ENCODE measurements around the gene IL17A.

Gene IL17A

DNA sequence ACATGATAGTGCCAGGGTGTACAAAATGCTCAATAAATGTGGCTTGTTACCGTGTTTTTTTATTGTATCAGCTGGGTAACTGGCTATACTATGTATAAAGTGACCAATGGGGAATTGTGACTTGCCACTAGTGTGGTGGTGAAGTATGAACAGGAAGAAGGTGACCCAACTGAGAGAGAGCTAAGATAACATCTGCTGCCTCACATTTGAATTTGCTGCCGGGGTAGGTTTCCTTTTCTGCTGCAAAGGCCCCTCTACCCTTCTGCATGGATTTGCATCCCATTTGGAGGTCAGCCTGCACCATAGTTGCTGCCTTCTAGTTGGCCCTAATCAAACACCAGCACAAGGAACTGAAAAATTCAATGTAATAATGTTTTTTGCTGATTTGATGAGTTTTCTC is 24.1 kb downstream of the IL17A start:
- no peak overlapping the region for H2AFZ ChIP-seq (ENCODE audit: low read depth, low read length)
- H2BK15ac ChIP-seq (ENCODE audit: low read depth, poor library complexity, severe bottlenecking) = no peak overlapping the region
- H3K23ac ChIP-seq (ENCODE audit: low read length in 2 of 2) = no peak overlapping the region
- no peak overlapping the region for H2AK5ac ChIP-seq (ENCODE audit: low read length, severe bottlenecking)
- no peak overlapping the region for H4K8ac ChIP-seq (ENCODE audit: low read length)
- H3K18ac ChIP-seq (ENCODE audit: low read depth in 1 of 2, low read length in 2 of 2) = no peak overlapping the region
- H3K27me3 ChIP-seq (ENCODE audit: control insufficient read depth in 1 of 2, insufficient read depth in 1 of 2, low read length in 2 of 2) = peaks cover 0 to 12% of the 10 kb centered on the region in 2 experiments
- no peak overlapping the region for H3K9ac ChIP-seq (ENCODE audit: low read length)
- H3K4me2 ChIP-seq (ENCODE audit: low read length, poor library complexity, severe bottlenecking) = no peak overlapping the region
- H2BK12ac ChIP-seq (ENCODE audit: low read length in 2 of 2) = no peak overlapping the region
- H3K27ac ChIP-seq (ENCODE audit: low read length, poor library complexity, severe bottlenecking) = no peak overlapping the region
- no peak overlapping the region for H4K91ac ChIP-seq (ENCODE audit: low read length)
- H3K14ac ChIP-seq (ENCODE audit: low read length in 2 of 2) = no peak overlapping the region
- WGBS = 80% methylated on average over 2 of the region's 2 CpGs
- H2BK5ac ChIP-seq (ENCODE audit: low read depth, low read length, poor library complexity, severe bottlenecking) = no peak overlapping the region
- no peak overlapping the region for H3K4me3 ChIP-seq (ENCODE audit: insufficient read depth in 1 of 2, low read depth in 1 of 2, low read length in 2 of 2)
- no peaks in the 10 kb centered on the region for H3K9me3 ChIP-seq (ENCODE audit: control insufficient read depth, low read length)
- no peaks in the 10 kb centered on the region for H3K79me1 ChIP-seq (replicated peaks; ENCODE audit: low read length, poor library complexity, severe bottlenecking)
- H3K4ac ChIP-seq (ENCODE audit: low read depth in 1 of 2, low read length in 2 of 2) = no peak overlapping the region
- DNase-seq = no peak
- H3K4me1 ChIP-seq (ENCODE audit: control insufficient read depth, insufficient read depth, low read depth, low read length) = no peaks in the 10 kb centered on the region
- H2BK120ac ChIP-seq (ENCODE audit: low read depth, low read length) = no peak overlapping the region
- no peaks in the 10 kb centered on the region for H3K36me3 ChIP-seq (ENCODE audit: control insufficient read depth in 1 of 2, insufficient read depth in 2 of 2, low read depth in 1 of 2, low read length in 2 of 2)

DNA sequence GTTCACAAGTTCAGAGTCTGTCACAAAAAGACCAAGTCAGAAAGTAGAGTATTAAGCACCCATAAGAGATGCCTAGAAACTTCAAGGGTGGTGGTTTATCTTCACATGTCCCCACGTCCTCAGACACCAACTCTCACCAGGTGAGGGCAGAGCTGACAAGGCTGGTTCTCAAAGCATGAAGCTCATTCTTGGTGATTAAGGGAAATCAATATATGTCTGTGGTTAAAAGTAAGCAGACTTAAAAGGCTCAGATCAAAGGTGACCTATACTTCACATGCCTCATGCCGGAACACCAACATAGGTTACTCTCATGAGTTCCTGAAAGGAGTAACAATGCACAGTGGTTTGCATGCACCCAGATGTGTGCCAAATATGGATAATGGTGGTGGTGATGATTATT is 27.0 kb downstream of the IL17A start:
- no peak overlapping the region for H3K4me3 ChIP-seq (ENCODE audit: insufficient read depth in 1 of 2, low read depth in 1 of 2, low read length in 2 of 2)
- H3K18ac ChIP-seq (ENCODE audit: low read depth in 1 of 2, low read length in 2 of 2) = no peak overlapping the region
- no peak overlapping the region for H2BK12ac ChIP-seq (ENCODE audit: low read length in 2 of 2)
- H4K91ac ChIP-seq (ENCODE audit: low read length) = no peak overlapping the region
- no peak overlapping the region for H2BK120ac ChIP-seq (ENCODE audit: low read depth, low read length)
- H3K14ac ChIP-seq (ENCODE audit: low read length in 2 of 2) = no peak overlapping the region
- H3K9ac ChIP-seq (ENCODE audit: low read length) = no peak overlapping the region
- no peak overlapping the region for H4K8ac ChIP-seq (ENCODE audit: low read length)
- H3K36me3 ChIP-seq (ENCODE audit: control insufficient read depth in 1 of 2, insufficient read depth in 2 of 2, low read depth in 1 of 2, low read length in 2 of 2) = no peaks in the 10 kb centered on the region
- no peaks in the 10 kb centered on the region for H3K79me1 ChIP-seq (replicated peaks; ENCODE audit: low read length, poor library complexity, severe bottlenecking)
- no peak for DNase-seq
- no peak overlapping the region for H3K23ac ChIP-seq (ENCODE audit: low read length in 2 of 2)
- no peak overlapping the region for H3K4ac ChIP-seq (ENCODE audit: low read depth in 1 of 2, low read length in 2 of 2)
- no peak overlapping the region for H3K4me2 ChIP-seq (ENCODE audit: low read length, poor library complexity, severe bottlenecking)
- no peak overlapping the region for H2BK15ac ChIP-seq (ENCODE audit: low read depth, poor library complexity, severe bottlenecking)
- H2BK5ac ChIP-seq (ENCODE audit: low read depth, low read length, poor library complexity, severe bottlenecking) = no peak overlapping the region
- no peak overlapping the region for H2AFZ ChIP-seq (ENCODE audit: low read depth, low read length)
- H3K9me3 ChIP-seq (ENCODE audit: control insufficient read depth, low read length) = no peaks in the 10 kb centered on the region
- no peak overlapping the region for H3K27ac ChIP-seq (ENCODE audit: low read length, poor library complexity, severe bottlenecking)
- 100% methylated on average over 1 of the region's 2 CpGs for WGBS
- H3K4me1 ChIP-seq (ENCODE audit: control insufficient read depth, insufficient read depth, low read depth, low read length) = no peaks in the 10 kb centered on the region
- H3K27me3 ChIP-seq (ENCODE audit: control insufficient read depth in 1 of 2, insufficient read depth in 1 of 2, low read length in 2 of 2) = peaks cover 0 to 15% of the 10 kb centered on the region in 2 experiments
- H2AK5ac ChIP-seq (ENCODE audit: low read length, severe bottlenecking) = no peak overlapping the region

DNA sequence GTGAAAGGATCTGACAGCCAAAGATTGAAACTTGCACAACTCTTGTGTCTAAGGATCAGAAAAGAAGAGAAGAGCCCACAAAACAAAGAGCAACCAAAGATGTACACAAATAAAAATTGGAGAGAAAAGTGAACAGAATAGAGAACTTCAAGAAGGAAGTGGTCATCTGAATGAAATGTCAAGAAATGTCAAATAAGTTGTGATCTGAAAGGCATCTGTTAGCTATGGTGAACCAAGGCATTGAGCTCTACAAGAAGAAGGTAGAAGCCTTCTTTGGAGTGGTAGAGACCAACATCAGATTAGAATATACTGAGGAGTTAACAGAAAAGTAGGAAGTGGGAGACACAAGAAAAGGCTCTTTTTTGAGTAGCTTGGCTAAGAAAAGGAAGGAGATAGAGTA is 29.6 kb downstream of the IL17A start:
- Histone ChIP-seq H3K18ac (ENCODE audit: low read depth in 1 of 2, low read length in 2 of 2) (no peak overlapping the region), H3K36me3 (ENCODE audit: control insufficient read depth in 1 of 2, insufficient read depth in 2 of 2, low read depth in 1 of 2, low read length in 2 of 2) (no peaks in the 10 kb centered on the region), H4K8ac (ENCODE audit: low read length) (no peak overlapping the region), H2BK15ac (ENCODE audit: low read depth, poor library complexity, severe bottlenecking) (no peak overlapping the region), H2BK120ac (ENCODE audit: low read depth, low read length) (no peak overlapping the region), H3K9me3 (ENCODE audit: control insufficient read depth, low read length) (no peaks in the 10 kb centered on the region), H2BK12ac (ENCODE audit: low read length in 2 of 2) (no peak overlapping the region), H3K9ac (ENCODE audit: low read length) (no peak overlapping the region), H2BK5ac (ENCODE audit: low read depth, low read length, poor library complexity, severe bottlenecking) (no peak overlapping the region), H3K4me2 (ENCODE audit: low read length, poor library complexity, severe bottlenecking) (no peak overlapping the region), H4K91ac (ENCODE audit: low read length) (no peak overlapping the region), H3K23ac (ENCODE audit: low read length in 2 of 2) (no peak overlapping the region), H3K79me1 (replicated peaks; ENCODE audit: low read length, poor library complexity, severe bottlenecking) (no peaks in the 10 kb centered on the region), H3K4ac (ENCODE audit: low read depth in 1 of 2, low read length in 2 of 2) (no peak overlapping the region), H3K27ac (ENCODE audit: low read length, poor library complexity, severe bottlenecking) (no peak overlapping the region), H3K4me1 (ENCODE audit: control insufficient read depth, insufficient read depth, low read depth, low read length) (no peaks in the 10 kb centered on the region), H3K4me3 (ENCODE audit: insufficient read depth in 1 of 2, low read depth in 1 of 2, low read length in 2 of 2) (no peak overlapping the region), H2AFZ (ENCODE audit: low read depth, low read length) (no peak overlapping the region), H3K27me3 (ENCODE audit: control insufficient read depth in 1 of 2, insufficient read depth in 1 of 2, low read length in 2 of 2) (peaks cover 0 to 20% of the 10 kb centered on the region in 2 experiments), H3K14ac (ENCODE audit: low read length in 2 of 2) (no peak overlapping the region), H2AK5ac (ENCODE audit: low read length, severe bottlenecking) (no peak overlapping the region)
- no peak for DNase-seq

DNA sequence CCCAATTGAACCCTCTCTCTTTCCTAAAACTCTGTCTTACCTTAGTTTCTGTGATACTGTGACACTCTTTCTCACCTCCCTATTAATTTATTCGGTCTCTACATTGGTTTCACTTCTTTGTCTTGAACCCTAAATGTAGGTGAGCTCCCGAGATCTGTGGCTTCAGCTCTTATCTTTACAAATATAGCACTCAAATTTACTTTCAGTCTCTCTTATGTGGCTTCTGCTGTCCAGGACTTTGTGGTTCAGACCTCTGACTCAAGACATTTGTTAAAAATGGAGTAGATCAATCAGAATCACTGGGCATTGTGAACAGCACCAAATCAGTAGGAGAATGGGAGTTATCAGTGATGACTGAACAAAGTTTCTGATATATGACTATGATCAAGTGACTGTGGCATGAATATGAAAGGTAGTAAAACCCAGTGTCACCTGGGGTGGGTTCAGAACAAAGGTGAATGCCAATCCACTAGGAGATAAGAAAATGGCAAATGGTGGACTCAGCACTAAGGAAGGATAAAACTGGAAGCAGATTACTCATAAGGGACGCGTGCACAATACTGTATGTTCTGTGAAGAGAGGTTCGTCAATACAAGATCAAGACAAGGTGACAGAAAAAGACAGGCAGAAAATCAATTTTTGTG is 30.9 kb downstream of the IL17A start:
- no peak overlapping the region for H3K18ac ChIP-seq (ENCODE audit: low read depth in 1 of 2, low read length in 2 of 2)
- H3K4ac ChIP-seq (ENCODE audit: low read depth in 1 of 2, low read length in 2 of 2) = no peak overlapping the region
- no peak overlapping the region for H2BK120ac ChIP-seq (ENCODE audit: low read depth, low read length)
- H3K36me3 ChIP-seq (ENCODE audit: control insufficient read depth in 1 of 2, insufficient read depth in 2 of 2, low read depth in 1 of 2, low read length in 2 of 2) = no peaks in the 10 kb centered on the region
- no peak overlapping the region for H3K4me3 ChIP-seq (ENCODE audit: insufficient read depth in 1 of 2, low read depth in 1 of 2, low read length in 2 of 2)
- no peak overlapping the region for H2AFZ ChIP-seq (ENCODE audit: low read depth, low read length)
- H3K27me3 ChIP-seq (ENCODE audit: control insufficient read depth in 1 of 2, insufficient read depth in 1 of 2, low read length in 2 of 2) = peaks cover 0 to 12% of the 10 kb centered on the region in 2 experiments
- H2AK5ac ChIP-seq (ENCODE audit: low read length, severe bottlenecking) = no peak overlapping the region
- no peak overlapping the region for H2BK5ac ChIP-seq (ENCODE audit: low read depth, low read length, poor library complexity, severe bottlenecking)
- WGBS = 81% methylated on average over 5 of the region's 5 CpGs
- H3K9ac ChIP-seq (ENCODE audit: low read length) = no peak overlapping the region
- H3K9me3 ChIP-seq (ENCODE audit: control insufficient read depth, low read length) = no peaks in the 10 kb centered on the region
- H3K23ac ChIP-seq (ENCODE audit: low read length in 2 of 2) = no peak overlapping the region
- no peak for DNase-seq
- H3K4me1 ChIP-seq (ENCODE audit: control insufficient read depth, insufficient read depth, low read depth, low read length) = no peaks in the 10 kb centered on the region
- H3K4me2 ChIP-seq (ENCODE audit: low read length, poor library complexity, severe bottlenecking) = no peak overlapping the region
- H4K8ac ChIP-seq (ENCODE audit: low read length) = no peak overlapping the region
- H3K79me1 ChIP-seq (replicated peaks; ENCODE audit: low read length, poor library complexity, severe bottlenecking) = no peaks in the 10 kb centered on the region
- no peak overlapping the region for H4K91ac ChIP-seq (ENCODE audit: low read length)
- no peak overlapping the region for H2BK12ac ChIP-seq (ENCODE audit: low read length in 2 of 2)
- H2BK15ac ChIP-seq (ENCODE audit: low read depth, poor library complexity, severe bottlenecking) = no peak overlapping the region
- no peak overlapping the region for H3K27ac ChIP-seq (ENCODE audit: low read length, poor library complexity, severe bottlenecking)
- no peak overlapping the region for H3K14ac ChIP-seq (ENCODE audit: low read length in 2 of 2)

All from mesenchymal stem cell (in vitro differentiated cells and primary cell).